GM12878 (cell line): ENCODE data around the gene REXO1. TPM values are rescaled to one million over a fixed set of nuclear protein-coding genes. Genes with fewer than 3 reads are reported as not detected.

Experiments
- KAT2A ChIP-seq: conservative IDR thresholded peaks from 2 replicates; pipeline ENCODE4 v1.6.1; 2011; ENCODE audit warnings: low read depth, low read length; ENCODE audit not compliant: control insufficient read depth
- PAX5 ChIP-seq: IDR thresholded peaks from 2 replicates; pipeline ENCODE4 v1.6.1; 2011; ENCODE audit warnings: low read depth, low read length, borderline replicate concordance
- POLR2AphosphoS2 ChIP-seq: IDR thresholded peaks from 2 replicates; pipeline ENCODE4 v1.6.1; 2011; ENCODE audit warnings: low read depth, mild to moderate bottlenecking, low read length, improper control_type of control experiment, moderate library complexity
- POLR2AphosphoS5 ChIP-seq: IDR thresholded peaks from 2 replicates; pipeline ENCODE4 v1.6.1; 2011; ENCODE audit warnings: mild to moderate bottlenecking, low read length, inconsistent platforms
- SMAD5 ChIP-seq: IDR thresholded peaks from 2 replicates; pipeline ENCODE4 v1.6.1; 2016; ENCODE audit warnings: antibody characterized with exemption, low read depth
- SMARCA5 ChIP-seq: fragments of 450-650 bp; IDR thresholded peaks from 2 replicates; pipeline ENCODE4 v1.6.1; 2017; ENCODE audit warnings: mild to moderate bottlenecking
- SUPT20H ChIP-seq: IDR thresholded peaks from 2 replicates; pipeline ENCODE4 v1.6.1; 2011; ENCODE audit warnings: low read depth, mild to moderate bottlenecking, low read length, moderate library complexity, borderline replicate concordance; ENCODE audit not compliant: control insufficient read depth
- polyA plus RNA-seq, 11 experiments: library from polyadenylated mRNA; depleted of rRNA in 4 of 11; unstranded in 6 of 11; stranded (reverse) in 5 of 11; fragments of >200 nt; fragmentation: Nextera tagmentation in 4 of 11; fragmentation: Illumina TruSeq in 1 of 11; extraction: Ambion mirVana in 4 of 11; extraction: Trizol in 1 of 11; gene quantifications; 1 replicate in 1 of 11; 2 replicates in 10 of 11; pipeline versions ENCODE4 v1.2.1 to v1.2.3, GENCODE V29; 2011 to 2016; ENCODE audit warnings: inconsistent platforms in 2 of 11, missing spikeins in 2 of 11, low read depth in 1 of 11
- total RNA-seq, 4 experiments: library from RNA; depleted of rRNA in 3 of 4; stranded (reverse); fragments of >200 nt in 3 of 4; fragmentation: Illumina TruSeq in 1 of 4; extraction: Trizol in 1 of 4; gene quantifications; 2 replicates each; pipeline versions ENCODE4 v1.2.1 to v1.2.3, GENCODE V29; 2013 to 2021
- TF ChIP-seq, protein P1 (sequence below): IDR thresholded peaks from 2 replicates; pipeline ENCODE4 v1.6.1; 2011; ENCODE audit warnings: low read depth, mild to moderate bottlenecking, low read length, moderate library complexity, borderline replicate concordance; ENCODE audit errors: extremely low read depth
- TF ChIP-seq, protein P2 (sequence below): IDR thresholded peaks from 2 replicates; pipeline ENCODE4 v1.6.1; 2012; ENCODE audit warnings: low read depth, low read length, improper control_type of control experiment
- TF ChIP-seq, protein P3 (sequence below): fragments of 150-350 bp; IDR thresholded peaks from 2 replicates; pipeline ENCODE4 v1.6.1; 2014; ENCODE audit warnings: mild to moderate bottlenecking, low read depth, low read length
- TF ChIP-seq, protein P4 (sequence below): fragments of 450-650 bp; IDR thresholded peaks from 2 replicates; pipeline ENCODE4 v1.6.1; 2016; ENCODE audit warnings: mild to moderate bottlenecking
- TF ChIP-seq, protein P5 (sequence below): fragments of 450-650 bp; formaldehyde crosslinking; IDR thresholded peaks from 2 replicates; pipeline ENCODE4 v1.5.0; 2022; ENCODE audit warnings: mild to moderate bottlenecking, missing genetic modification characterization
- TF ChIP-seq, protein P6 (sequence below): fragments of 450-650 bp; IDR thresholded peaks from 2 replicates; pipeline ENCODE4 v1.6.1; 2017; ENCODE audit warnings: antibody characterized with exemption, mild to moderate bottlenecking, moderate library complexity
- TF ChIP-seq, protein P7 (sequence below): fragments of 450-650 bp; IDR thresholded peaks from 2 replicates; pipeline ENCODE4 v1.6.1; 2018; ENCODE audit warnings: borderline replicate concordance, mild to moderate bottlenecking; ENCODE audit not compliant: partially characterized antibody

REXO1 gene
- total and polyA plus RNA-seq, 10 of the 15 experiments (the other 5 are each of a cell fraction or from before 2014, with no cell fraction given) = 0.03 to 45.2 (median 8.4) TPM

DNA sequence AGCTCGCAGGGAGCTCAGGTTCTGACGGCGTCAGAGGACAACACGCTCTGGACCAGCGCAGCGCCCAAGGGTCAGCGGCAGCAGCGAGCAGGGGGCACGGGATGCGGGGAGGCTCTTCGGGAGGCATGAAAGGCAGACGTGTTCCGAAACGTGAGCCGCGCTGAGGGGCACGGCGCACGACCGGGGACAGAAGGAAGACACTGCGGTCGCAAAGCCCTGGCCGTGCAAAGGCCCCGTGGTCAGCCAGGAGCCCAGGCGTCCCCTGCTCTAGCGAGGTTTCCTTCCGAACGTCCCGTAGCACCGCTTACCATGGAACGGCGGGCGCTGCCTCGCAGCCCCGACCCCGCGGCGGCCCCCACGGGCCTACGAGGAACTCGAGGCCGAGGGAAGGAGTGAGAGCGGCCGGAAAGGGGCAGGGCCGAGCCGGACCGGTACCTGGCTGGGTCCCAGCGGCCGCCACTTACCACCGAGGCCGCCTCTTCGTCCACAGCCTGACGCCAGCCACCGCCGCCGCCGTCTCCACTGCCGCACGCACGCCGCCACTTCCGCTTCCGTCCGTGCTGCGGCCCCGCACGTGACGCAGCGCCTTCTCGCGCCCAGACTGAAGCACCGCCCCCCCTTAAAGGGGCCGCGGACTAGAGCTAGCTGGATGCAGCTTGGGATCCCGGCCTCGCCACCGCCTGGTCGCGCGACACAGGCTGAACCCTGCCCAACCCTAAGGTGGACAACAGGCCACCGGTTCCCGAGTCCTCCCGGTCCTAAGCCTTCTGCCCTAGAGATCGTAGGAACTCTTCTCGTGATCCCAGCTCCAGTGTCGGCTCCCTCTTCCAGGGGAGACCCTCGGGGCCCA is 27.6 kb upstream of the REXO1 start (continued):
- TF ChIP-seq, protein P1, sequence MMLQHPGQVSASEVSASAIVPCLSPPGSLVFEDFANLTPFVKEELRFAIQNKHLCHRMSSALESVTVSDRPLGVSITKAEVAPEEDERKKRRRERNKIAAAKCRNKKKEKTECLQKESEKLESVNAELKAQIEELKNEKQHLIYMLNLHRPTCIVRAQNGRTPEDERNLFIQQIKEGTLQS = peak; percentile 89
- TF ChIP-seq POLR2AphosphoS5 (peak; percentile 85), SMAD5 (peak; percentile 86; the same call in 1 of the 2 replicates), KAT2A (no peak), POLR2AphosphoS2 (peak; percentile 91), SUPT20H (no peak), SMARCA5 (peak; percentile 41; the same call in 1 of the 2 replicates), PAX5 (peak; percentile 40; the same call in 1 of the 2 replicates)
- TF ChIP-seq, protein P2, sequence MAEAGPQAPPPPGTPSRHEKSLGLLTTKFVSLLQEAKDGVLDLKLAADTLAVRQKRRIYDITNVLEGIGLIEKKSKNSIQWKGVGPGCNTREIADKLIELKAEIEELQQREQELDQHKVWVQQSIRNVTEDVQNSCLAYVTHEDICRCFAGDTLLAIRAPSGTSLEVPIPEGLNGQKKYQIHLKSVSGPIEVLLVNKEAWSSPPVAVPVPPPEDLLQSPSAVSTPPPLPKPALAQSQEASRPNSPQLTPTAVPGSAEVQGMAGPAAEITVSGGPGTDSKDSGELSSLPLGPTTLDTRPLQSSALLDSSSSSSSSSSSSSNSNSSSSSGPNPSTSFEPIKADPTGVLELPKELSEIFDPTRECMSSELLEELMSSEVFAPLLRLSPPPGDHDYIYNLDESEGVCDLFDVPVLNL = peak; percentile 61; the same call in 1 of the 2 replicates
- TF ChIP-seq, protein P3, sequence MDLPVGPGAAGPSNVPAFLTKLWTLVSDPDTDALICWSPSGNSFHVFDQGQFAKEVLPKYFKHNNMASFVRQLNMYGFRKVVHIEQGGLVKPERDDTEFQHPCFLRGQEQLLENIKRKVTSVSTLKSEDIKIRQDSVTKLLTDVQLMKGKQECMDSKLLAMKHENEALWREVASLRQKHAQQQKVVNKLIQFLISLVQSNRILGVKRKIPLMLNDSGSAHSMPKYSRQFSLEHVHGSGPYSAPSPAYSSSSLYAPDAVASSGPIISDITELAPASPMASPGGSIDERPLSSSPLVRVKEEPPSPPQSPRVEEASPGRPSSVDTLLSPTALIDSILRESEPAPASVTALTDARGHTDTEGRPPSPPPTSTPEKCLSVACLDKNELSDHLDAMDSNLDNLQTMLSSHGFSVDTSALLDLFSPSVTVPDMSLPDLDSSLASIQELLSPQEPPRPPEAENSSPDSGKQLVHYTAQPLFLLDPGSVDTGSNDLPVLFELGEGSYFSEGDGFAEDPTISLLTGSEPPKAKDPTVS = no peak
- TF ChIP-seq, protein P4, sequence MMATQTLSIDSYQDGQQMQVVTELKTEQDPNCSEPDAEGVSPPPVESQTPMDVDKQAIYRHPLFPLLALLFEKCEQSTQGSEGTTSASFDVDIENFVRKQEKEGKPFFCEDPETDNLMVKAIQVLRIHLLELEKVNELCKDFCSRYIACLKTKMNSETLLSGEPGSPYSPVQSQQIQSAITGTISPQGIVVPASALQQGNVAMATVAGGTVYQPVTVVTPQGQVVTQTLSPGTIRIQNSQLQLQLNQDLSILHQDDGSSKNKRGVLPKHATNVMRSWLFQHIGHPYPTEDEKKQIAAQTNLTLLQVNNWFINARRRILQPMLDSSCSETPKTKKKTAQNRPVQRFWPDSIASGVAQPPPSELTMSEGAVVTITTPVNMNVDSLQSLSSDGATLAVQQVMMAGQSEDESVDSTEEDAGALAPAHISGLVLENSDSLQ = peak; percentile 63
- TF ChIP-seq, protein P5, sequence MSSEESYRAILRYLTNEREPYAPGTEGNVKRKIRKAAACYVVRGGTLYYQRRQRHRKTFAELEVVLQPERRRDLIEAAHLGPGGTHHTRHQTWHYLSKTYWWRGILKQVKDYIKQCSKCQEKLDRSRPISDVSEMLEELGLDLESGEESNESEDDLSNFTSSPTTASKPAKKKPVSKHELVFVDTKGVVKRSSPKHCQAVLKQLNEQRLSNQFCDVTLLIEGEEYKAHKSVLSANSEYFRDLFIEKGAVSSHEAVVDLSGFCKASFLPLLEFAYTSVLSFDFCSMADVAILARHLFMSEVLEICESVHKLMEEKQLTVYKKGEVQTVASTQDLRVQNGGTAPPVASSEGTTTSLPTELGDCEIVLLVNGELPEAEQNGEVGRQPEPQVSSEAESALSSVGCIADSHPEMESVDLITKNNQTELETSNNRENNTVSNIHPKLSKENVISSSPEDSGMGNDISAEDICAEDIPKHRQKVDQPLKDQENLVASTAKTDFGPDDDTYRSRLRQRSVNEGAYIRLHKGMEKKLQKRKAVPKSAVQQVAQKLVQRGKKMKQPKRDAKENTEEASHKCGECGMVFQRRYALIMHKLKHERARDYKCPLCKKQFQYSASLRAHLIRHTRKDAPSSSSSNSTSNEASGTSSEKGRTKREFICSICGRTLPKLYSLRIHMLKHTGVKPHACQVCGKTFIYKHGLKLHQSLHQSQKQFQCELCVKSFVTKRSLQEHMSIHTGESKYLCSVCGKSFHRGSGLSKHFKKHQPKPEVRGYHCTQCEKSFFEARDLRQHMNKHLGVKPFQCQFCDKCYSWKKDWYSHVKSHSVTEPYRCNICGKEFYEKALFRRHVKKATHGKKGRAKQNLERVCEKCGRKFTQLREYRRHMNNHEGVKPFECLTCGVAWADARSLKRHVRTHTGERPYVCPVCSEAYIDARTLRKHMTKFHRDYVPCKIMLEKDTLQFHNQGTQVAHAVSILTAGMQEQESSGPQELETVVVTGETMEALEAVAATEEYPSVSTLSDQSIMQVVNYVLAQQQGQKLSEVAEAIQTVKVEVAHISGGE (CRISPR knock-in tag) = no peak
- TF ChIP-seq, protein P6, sequence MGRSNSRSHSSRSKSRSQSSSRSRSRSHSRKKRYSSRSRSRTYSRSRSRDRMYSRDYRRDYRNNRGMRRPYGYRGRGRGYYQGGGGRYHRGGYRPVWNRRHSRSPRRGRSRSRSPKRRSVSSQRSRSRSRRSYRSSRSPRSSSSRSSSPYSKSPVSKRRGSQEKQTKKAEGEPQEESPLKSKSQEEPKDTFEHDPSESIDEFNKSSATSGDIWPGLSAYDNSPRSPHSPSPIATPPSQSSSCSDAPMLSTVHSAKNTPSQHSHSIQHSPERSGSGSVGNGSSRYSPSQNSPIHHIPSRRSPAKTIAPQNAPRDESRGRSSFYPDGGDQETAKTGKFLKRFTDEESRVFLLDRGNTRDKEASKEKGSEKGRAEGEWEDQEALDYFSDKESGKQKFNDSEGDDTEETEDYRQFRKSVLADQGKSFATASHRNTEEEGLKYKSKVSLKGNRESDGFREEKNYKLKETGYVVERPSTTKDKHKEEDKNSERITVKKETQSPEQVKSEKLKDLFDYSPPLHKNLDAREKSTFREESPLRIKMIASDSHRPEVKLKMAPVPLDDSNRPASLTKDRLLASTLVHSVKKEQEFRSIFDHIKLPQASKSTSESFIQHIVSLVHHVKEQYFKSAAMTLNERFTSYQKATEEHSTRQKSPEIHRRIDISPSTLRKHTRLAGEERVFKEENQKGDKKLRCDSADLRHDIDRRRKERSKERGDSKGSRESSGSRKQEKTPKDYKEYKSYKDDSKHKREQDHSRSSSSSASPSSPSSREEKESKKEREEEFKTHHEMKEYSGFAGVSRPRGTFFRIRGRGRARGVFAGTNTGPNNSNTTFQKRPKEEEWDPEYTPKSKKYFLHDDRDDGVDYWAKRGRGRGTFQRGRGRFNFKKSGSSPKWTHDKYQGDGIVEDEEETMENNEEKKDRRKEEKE = no peak
- TF ChIP-seq, protein P7, sequence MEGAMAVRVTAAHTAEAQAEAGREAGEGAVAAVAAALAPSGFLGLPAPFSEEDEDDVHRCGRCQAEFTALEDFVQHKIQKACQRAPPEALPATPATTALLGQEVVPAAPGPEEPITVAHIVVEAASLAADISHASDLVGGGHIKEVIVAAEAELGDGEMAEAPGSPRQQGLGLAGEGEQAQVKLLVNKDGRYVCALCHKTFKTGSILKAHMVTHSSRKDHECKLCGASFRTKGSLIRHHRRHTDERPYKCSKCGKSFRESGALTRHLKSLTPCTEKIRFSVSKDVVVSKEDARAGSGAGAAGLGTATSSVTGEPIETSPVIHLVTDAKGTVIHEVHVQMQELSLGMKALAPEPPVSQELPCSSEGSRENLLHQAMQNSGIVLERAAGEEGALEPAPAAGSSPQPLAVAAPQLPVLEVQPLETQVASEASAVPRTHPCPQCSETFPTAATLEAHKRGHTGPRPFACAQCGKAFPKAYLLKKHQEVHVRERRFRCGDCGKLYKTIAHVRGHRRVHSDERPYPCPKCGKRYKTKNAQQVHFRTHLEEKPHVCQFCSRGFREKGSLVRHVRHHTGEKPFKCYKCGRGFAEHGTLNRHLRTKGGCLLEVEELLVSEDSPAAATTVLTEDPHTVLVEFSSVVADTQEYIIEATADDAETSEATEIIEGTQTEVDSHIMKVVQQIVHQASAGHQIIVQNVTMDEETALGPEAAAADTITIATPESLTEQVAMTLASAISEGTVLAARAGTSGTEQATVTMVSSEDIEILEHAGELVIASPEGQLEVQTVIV = peak; percentile 76
